Measurements from ENCODE around the gene CHST11.

CHST11 gene

GRCh38 chr12:104649921-104650320 lies 193.2 kb downstream of the CHST11 start:
- H3K27me3 ChIP-seq (ENCODE audit: control insufficient read depth, insufficient read depth, low read length) = no peaks in the 10 kb centered on the region
- peaks cover 3% of the 10 kb centered on the region; the same call in 1 of the 2 replicates for H3K36me3 ChIP-seq (ENCODE audit: control insufficient read depth, insufficient read depth, low read length)
- H3K4me1 ChIP-seq (ENCODE audit: control insufficient read depth, insufficient read depth, low read length) = peaks cover 11% of the 10 kb centered on the region; the same call in 1 of the 2 replicates

GRCh38 chr12:104650541-104650940 lies 193.8 kb downstream of the CHST11 start:
- Histone ChIP-seq H3K27me3 (ENCODE audit: control insufficient read depth, insufficient read depth, low read length) (no peaks in the 10 kb centered on the region), H3K9ac (ENCODE audit: low read length) (no peak overlapping the region), H3K4me3 (ENCODE audit: low read depth, low read length) (no peak overlapping the region), H3K27ac (ENCODE audit: low read depth, low read length) (no peak overlapping the region), H3K9me3 (ENCODE audit: control insufficient read depth, insufficient read depth, low read depth, low read length) (no peaks in the 10 kb centered on the region), H3K36me3 (ENCODE audit: control insufficient read depth, insufficient read depth, low read length) (peaks cover 3% of the 10 kb centered on the region; the same call in 1 of the 2 replicates), H3K4me1 (ENCODE audit: control insufficient read depth, insufficient read depth, low read length) (peaks cover 17% of the 10 kb centered on the region; the same call in 1 of the 2 replicates)

More at GRCh38 chr12:104649921-104650320, 193.2 kb downstream of the CHST11 start:
- H3K27ac ChIP-seq (ENCODE audit: low read depth, low read length) = no peak overlapping the region
- no peak overlapping the region for H3K4me3 ChIP-seq (ENCODE audit: low read depth, low read length)
- no peaks in the 10 kb centered on the region for H3K9me3 ChIP-seq (ENCODE audit: control insufficient read depth, insufficient read depth, low read depth, low read length)
- H3K9ac ChIP-seq (ENCODE audit: low read length) = no peak overlapping the region

- Histone ChIP-seq H3K4me1 (ENCODE audit: control insufficient read depth, insufficient read depth, low read length) (peaks cover 28% of the 10 kb centered on the region; the same call in 1 of the 2 replicates), H3K9ac (ENCODE audit: low read length) (no peak overlapping the region), H3K36me3 (ENCODE audit: control insufficient read depth, insufficient read depth, low read length) (peaks cover 3% of the 10 kb centered on the region; the same call in 1 of the 2 replicates), H3K27ac (ENCODE audit: low read depth, low read length) (no peak overlapping the region), H3K9me3 (ENCODE audit: control insufficient read depth, insufficient read depth, low read depth, low read length) (no peaks in the 10 kb centered on the region), H3K4me3 (ENCODE audit: low read depth, low read length) (no peak overlapping the region), H3K27me3 (ENCODE audit: control insufficient read depth, insufficient read depth, low read length) (no peaks in the 10 kb centered on the region)
Observed at GRCh38 chr12:104651811-104652210, 195.1 kb downstream of the CHST11 start.

GRCh38 chr12:104652358-104652757 lies 195.6 kb downstream of the CHST11 start:
- Histone ChIP-seq H3K9ac (ENCODE audit: low read length) (no peak overlapping the region), H3K4me1 (ENCODE audit: control insufficient read depth, insufficient read depth, low read length) (peaks cover 33% of the 10 kb centered on the region; the same call in 1 of the 2 replicates), H3K27me3 (ENCODE audit: control insufficient read depth, insufficient read depth, low read length) (no peaks in the 10 kb centered on the region), H3K9me3 (ENCODE audit: control insufficient read depth, insufficient read depth, low read depth, low read length) (no peaks in the 10 kb centered on the region), H3K4me3 (ENCODE audit: low read depth, low read length) (no peak overlapping the region), H3K27ac (ENCODE audit: low read depth, low read length) (no peak overlapping the region), H3K36me3 (ENCODE audit: control insufficient read depth, insufficient read depth, low read length) (no peaks in the 10 kb centered on the region)

GRCh38 chr12:104652910-104653309 lies 196.2 kb downstream of the CHST11 start:
- Histone ChIP-seq H3K36me3 (ENCODE audit: control insufficient read depth, insufficient read depth, low read length) (no peaks in the 10 kb centered on the region), H3K9me3 (ENCODE audit: control insufficient read depth, insufficient read depth, low read depth, low read length) (no peaks in the 10 kb centered on the region), H3K9ac (ENCODE audit: low read length) (no peak overlapping the region), H3K4me1 (ENCODE audit: control insufficient read depth, insufficient read depth, low read length) (peaks cover 38% of the 10 kb centered on the region; the same call in 1 of the 2 replicates), H3K27ac (ENCODE audit: low read depth, low read length) (no peak overlapping the region), H3K4me3 (ENCODE audit: low read depth, low read length) (no peak overlapping the region), H3K27me3 (ENCODE audit: control insufficient read depth, insufficient read depth, low read length) (no peaks in the 10 kb centered on the region)

GRCh38 chr12:104653730-104654664 lies 197.2 kb downstream of the CHST11 start:
- H3K36me3 ChIP-seq (ENCODE audit: control insufficient read depth, insufficient read depth, low read length) = no peaks in the 10 kb centered on the region

GRCh38 chr12:104654665-104655609 lies 198.2 kb downstream of the CHST11 start:
- no peaks in the 10 kb centered on the region for H3K36me3 ChIP-seq (ENCODE audit: control insufficient read depth, insufficient read depth, low read length)
- H3K27me3 ChIP-seq (ENCODE audit: control insufficient read depth, insufficient read depth, low read length) = no peaks in the 10 kb centered on the region
- no peak overlapping the region for H3K9ac ChIP-seq (ENCODE audit: low read length)
- H3K9me3 ChIP-seq (ENCODE audit: control insufficient read depth, insufficient read depth, low read depth, low read length) = no peaks in the 10 kb centered on the region
- H3K4me1 ChIP-seq (ENCODE audit: control insufficient read depth, insufficient read depth, low read length) = peaks cover 43% of the 10 kb centered on the region; the same call in 1 of the 2 replicates
- H3K27ac ChIP-seq (ENCODE audit: low read depth, low read length) = no peak overlapping the region
- no peak overlapping the region for H3K4me3 ChIP-seq (ENCODE audit: low read depth, low read length)

More at GRCh38 chr12:104653730-104654664, 197.2 kb downstream of the CHST11 start:
- no peak overlapping the region for H3K4me3 ChIP-seq (ENCODE audit: low read depth, low read length)
- no peaks in the 10 kb centered on the region for H3K9me3 ChIP-seq (ENCODE audit: control insufficient read depth, insufficient read depth, low read depth, low read length)
- no peak overlapping the region for H3K9ac ChIP-seq (ENCODE audit: low read length)
- no peaks in the 10 kb centered on the region for H3K27me3 ChIP-seq (ENCODE audit: control insufficient read depth, insufficient read depth, low read length)
- peaks cover 43% of the 10 kb centered on the region; the same call in 1 of the 2 replicates for H3K4me1 ChIP-seq (ENCODE audit: control insufficient read depth, insufficient read depth, low read length)
- no peak overlapping the region for H3K27ac ChIP-seq (ENCODE audit: low read depth, low read length)

- Histone ChIP-seq H3K36me3 (ENCODE audit: control insufficient read depth, insufficient read depth, low read length) (no peaks in the 10 kb centered on the region), H3K9me3 (ENCODE audit: control insufficient read depth, insufficient read depth, low read depth, low read length) (no peaks in the 10 kb centered on the region), H3K27ac (ENCODE audit: low read depth, low read length) (no peak overlapping the region), H3K4me3 (ENCODE audit: low read depth, low read length) (no peak overlapping the region), H3K4me1 (ENCODE audit: control insufficient read depth, insufficient read depth, low read length) (peaks cover 43% of the 10 kb centered on the region; the same call in 1 of the 2 replicates), H3K9ac (ENCODE audit: low read length) (no peak overlapping the region), H3K27me3 (ENCODE audit: control insufficient read depth, insufficient read depth, low read length) (no peaks in the 10 kb centered on the region)
Observed at GRCh38 chr12:104656383-104656782, 199.6 kb downstream of the CHST11 start.

GRCh38 chr12:104656921-104657320 lies 200.2 kb downstream of the CHST11 start:
- H3K36me3 ChIP-seq (ENCODE audit: control insufficient read depth, insufficient read depth, low read length) = no peaks in the 10 kb centered on the region
- H3K4me1 ChIP-seq (ENCODE audit: control insufficient read depth, insufficient read depth, low read length) = peaks cover 40% of the 10 kb centered on the region; the same call in 1 of the 2 replicates
- no peak overlapping the region for H3K27ac ChIP-seq (ENCODE audit: low read depth, low read length)
- H3K27me3 ChIP-seq (ENCODE audit: control insufficient read depth, insufficient read depth, low read length) = no peaks in the 10 kb centered on the region
- H3K4me3 ChIP-seq (ENCODE audit: low read depth, low read length) = no peak overlapping the region
- no peaks in the 10 kb centered on the region for H3K9me3 ChIP-seq (ENCODE audit: control insufficient read depth, insufficient read depth, low read depth, low read length)
- H3K9ac ChIP-seq (ENCODE audit: low read length) = no peak overlapping the region

GRCh38 chr12:104657726-104658484 lies 201.2 kb downstream of the CHST11 start:
- peaks cover 40% of the 10 kb centered on the region; the same call in 1 of the 2 replicates for H3K4me1 ChIP-seq (ENCODE audit: control insufficient read depth, insufficient read depth, low read length)
- no peak overlapping the region for H3K9ac ChIP-seq (ENCODE audit: low read length)
- H3K9me3 ChIP-seq (ENCODE audit: control insufficient read depth, insufficient read depth, low read depth, low read length) = no peaks in the 10 kb centered on the region
- H3K27ac ChIP-seq (ENCODE audit: low read depth, low read length) = no peak overlapping the region
- no peak overlapping the region for H3K4me3 ChIP-seq (ENCODE audit: low read depth, low read length)
- H3K27me3 ChIP-seq (ENCODE audit: control insufficient read depth, insufficient read depth, low read length) = no peaks in the 10 kb centered on the region
- H3K36me3 ChIP-seq (ENCODE audit: control insufficient read depth, insufficient read depth, low read length) = no peaks in the 10 kb centered on the region

All from HUES6 (cell line).